SK-N-SH (cell line): ENCODE measurements around the gene ARHGEF40. TPM values are rescaled to one million over a fixed set of nuclear protein-coding genes. Genes with fewer than 3 reads are reported as not detected.
A peak's percentile ranks its signal among the peaks of the same experiment; 100 is the strongest.

Experiments used
- CTCF ChIA-PET: fragments of 300-600, 350-600 bp; formaldehyde crosslinking; extraction: SDS; loops from one replicate; lab custom pipeline; 2021; lab: Yijun Ruan, JAX
- POLR2A ChIA-PET: fragments of 350-600 bp; sonication (Branson Sonifier 250); formaldehyde crosslinking; extraction: SDS; loops from one replicate; lab custom pipeline; 2020; ENCODE audit warnings: antibody characterized with exemption, inconsistent platforms; lab: Yijun Ruan, JAX
- DNase-seq: peaks from one replicate; pipeline ENCODE4 v3.0.0; 2012
- H2AFZ ChIP-seq: fragments of 200-600 bp; sonication (generic); 2 replicates; pipeline ENCODE4 v1.8.1; 2016; ENCODE audit warnings: antibody characterized with exemption, mild to moderate bottlenecking, low read depth
- H3F3A ChIP-seq: fragments of 200-600 bp; sonication (generic); replicated peaks from 2 replicates; pipeline ENCODE3; 2016; ENCODE audit warnings: antibody characterized with exemption, mild to moderate bottlenecking; ENCODE audit not compliant: insufficient read depth
- H3K27ac ChIP-seq, 2 experiments: fragments of 200-500 bp in 1 of 2; fragments of 200-600 bp in 1 of 2; sonication (Bioruptor generic) in 1 of 2; sonication (generic), shearing (Covaris generic) in 1 of 2; 2 replicates each; pipeline versions ENCODE4 v1.5.1 to v1.6.1; 2014 to 2016; ENCODE audit warnings: low read depth in 2 of 2, inconsistent platforms in 1 of 2, low read length in 1 of 2, mild to moderate bottlenecking in 1 of 2, mixed read lengths in 1 of 2
- H3K27me3 ChIP-seq: fragments of 200-600 bp; sonication (generic), shearing (Covaris generic); 2 replicates; pipeline ENCODE4 v1.6.1; 2016; ENCODE audit warnings: mixed run types; ENCODE audit not compliant: insufficient read depth
- H3K36me3 ChIP-seq, 2 experiments: fragments of 200-500 bp in 1 of 2; fragments of 200-600 bp in 1 of 2; sonication (Bioruptor generic) in 1 of 2; sonication (generic) in 1 of 2; replicated peaks in 1 of 2; 2 replicates each; pipeline versions ENCODE3 to v1.5.1; 2014 to 2016; ENCODE audit warnings: low read length in 1 of 2, mild to moderate bottlenecking in 1 of 2; ENCODE audit not compliant: insufficient read depth in 2 of 2, control insufficient read depth in 1 of 2
- H3K4me1 ChIP-seq, 2 experiments: fragments of 200-500 bp in 1 of 2; fragments of 200-600 bp in 1 of 2; sonication (Bioruptor generic) in 1 of 2; sonication (generic), shearing (Covaris generic) in 1 of 2; 2 replicates each; pipeline versions ENCODE4 v1.5.1 to v1.6.1; 2014 to 2016; ENCODE audit warnings: low read depth in 1 of 2, low read length in 1 of 2, mixed run types in 1 of 2; ENCODE audit not compliant: insufficient read depth in 2 of 2, control insufficient read depth in 1 of 2
- H3K4me2 ChIP-seq: fragments of 200-600 bp; sonication (generic), shearing (Covaris generic); 2 replicates; pipeline ENCODE4 v1.6.1; 2017; ENCODE audit warnings: mixed run types
- H3K4me3 ChIP-seq, 2 experiments: fragments of 200-500 bp in 1 of 2; fragments of 200-600 bp in 1 of 2; sonication (Bioruptor generic) in 1 of 2; sonication (generic), shearing (Covaris generic) in 1 of 2; 2 replicates each; pipeline versions ENCODE4 v1.5.1 to v1.8.1; 2014 to 2016; ENCODE audit warnings: low read depth in 2 of 2, inconsistent platforms in 1 of 2, low read length in 1 of 2, mild to moderate bottlenecking in 1 of 2, mixed read lengths in 1 of 2, moderate library complexity in 1 of 2
- H3K79me2 ChIP-seq: fragments of 200-600 bp; sonication (generic); 2 replicates; pipeline ENCODE4 v1.8.1; 2017; ENCODE audit warnings: mild to moderate bottlenecking; ENCODE audit not compliant: insufficient read depth
- H3K9ac ChIP-seq: fragments of 200-600 bp; sonication (generic); 2 replicates; pipeline ENCODE4 v1.6.1; 2017; ENCODE audit warnings: mixed run types
- H3K9me2 ChIP-seq: fragments of 200-600 bp; sonication (generic); 2 replicates; pipeline ENCODE4 v1.6.1; 2017; ENCODE audit warnings: mixed run types
- H3K9me3 ChIP-seq: fragments of 200-600 bp; sonication (generic); 2 replicates; pipeline ENCODE4 v1.6.1; 2017; ENCODE audit warnings: mixed run types, mild to moderate bottlenecking, moderate library complexity
- H4K20me1 ChIP-seq: fragments of 200-600 bp; sonication (generic); 2 replicates; pipeline ENCODE4 v1.6.1; 2017; ENCODE audit warnings: mild to moderate bottlenecking, mixed run types; ENCODE audit not compliant: insufficient read depth
- CHD2 ChIP-seq: fragments of 150-350 bp; IDR thresholded peaks from 2 replicates; pipeline ENCODE4 v1.6.1; 2018; ENCODE audit warnings: low read length; ENCODE audit not compliant: partially characterized antibody
- ELF1 ChIP-seq: IDR thresholded peaks from 2 replicates; pipeline ENCODE4 v1.4.0; 2012
- EZH2phosphoT487 ChIP-seq: fragments of 200-600 bp; sonication (generic); IDR thresholded peaks from 2 replicates; pipeline ENCODE4 v1.6.1; 2017; ENCODE audit warnings: low read depth, mixed run types, mild to moderate bottlenecking, antibody characterized with exemption, moderate library complexity, borderline replicate concordance
- FOXJ3 ChIP-seq: sonication (generic); formaldehyde crosslinking; IDR thresholded peaks from 2 replicates; pipeline ENCODE4 v1.5.1; 2020; ENCODE audit warnings: mild to moderate bottlenecking, missing genetic modification reagents
- FOXM1 ChIP-seq: IDR thresholded peaks from 2 replicates; pipeline ENCODE4 v1.4.0; 2012; ENCODE audit warnings: low read depth, mild to moderate bottlenecking
- GABPA ChIP-seq: IDR thresholded peaks from 2 replicates; pipeline ENCODE4 v1.4.0; 2012; ENCODE audit warnings: low read depth, mild to moderate bottlenecking
- JUND ChIP-seq: IDR thresholded peaks from 2 replicates; pipeline ENCODE4 v1.4.0; 2012
- MEF2A ChIP-seq: IDR thresholded peaks from 2 replicates; pipeline ENCODE4 v1.4.0; 2012; ENCODE audit warnings: low read depth, borderline replicate concordance
- NFIC ChIP-seq: IDR thresholded peaks from 2 replicates; pipeline ENCODE4 v1.4.0; 2012; ENCODE audit warnings: borderline replicate concordance
- NRF1 ChIP-seq: IDR thresholded peaks from 2 replicates; pipeline ENCODE4 v1.6.1; 2012; ENCODE audit warnings: low read depth, mild to moderate bottlenecking, low read length
- RAD21 ChIP-seq: IDR thresholded peaks from 2 replicates; pipeline ENCODE4 v1.6.1; 2012; ENCODE audit warnings: mild to moderate bottlenecking, low read length
- RFX5 ChIP-seq: IDR thresholded peaks from 2 replicates; pipeline ENCODE4 v1.6.1; 2012; ENCODE audit warnings: mild to moderate bottlenecking, improper control_type of control experiment, low read length
- RXRA ChIP-seq: IDR thresholded peaks from 2 replicates; pipeline ENCODE4 v1.4.0; 2012; ENCODE audit warnings: low read depth, mild to moderate bottlenecking, borderline replicate concordance
- TAF1 ChIP-seq: IDR thresholded peaks from 2 replicates; pipeline ENCODE4 v1.6.1; 2012; ENCODE audit warnings: low read depth, mild to moderate bottlenecking, low read length, moderate library complexity, borderline replicate concordance
- TCF12 ChIP-seq: IDR thresholded peaks from 2 replicates; pipeline ENCODE4 v1.4.0; 2012
- YY1 ChIP-seq: IDR thresholded peaks from 2 replicates; pipeline ENCODE4 v1.4.0; 2012; ENCODE audit warnings: low read depth, mild to moderate bottlenecking
- WGBS: methylation state at CpG from one replicate; pipeline ENCODE4 v1.1.6; 2017; ENCODE audit warnings: low lambda C conversion rate; 5-methylcytosine and 5-hydroxymethylcytosine counted together
- polyA plus RNA-seq, 3 experiments: library from polyadenylated mRNA; depleted of rRNA; stranded (reverse); fragments of >200 nt; gene quantifications; 2 replicates each; pipeline ENCODE4 v1.2.3, GENCODE V29; 2012
- TF ChIP-seq, protein P1 (sequence below): IDR thresholded peaks from 2 replicates; pipeline ENCODE4; 2012
- TF ChIP-seq, protein P2 (sequence below): fragments of 150-350 bp; IDR thresholded peaks from 2 replicates; pipeline ENCODE4 v1.6.1; 2017; ENCODE audit warnings: antibody characterized with exemption, low read length, low read depth, borderline replicate concordance
- TF ChIP-seq, protein P3 (sequence below): IDR thresholded peaks from 2 replicates; pipeline ENCODE4 v1.4.0; 2012; ENCODE audit warnings: low read depth, borderline replicate concordance

The ARHGEF40 gene
- polyA plus RNA-seq, 1 of the 3 experiments (the other 2 are of a cell fraction): 58.8 TPM

DNA sequence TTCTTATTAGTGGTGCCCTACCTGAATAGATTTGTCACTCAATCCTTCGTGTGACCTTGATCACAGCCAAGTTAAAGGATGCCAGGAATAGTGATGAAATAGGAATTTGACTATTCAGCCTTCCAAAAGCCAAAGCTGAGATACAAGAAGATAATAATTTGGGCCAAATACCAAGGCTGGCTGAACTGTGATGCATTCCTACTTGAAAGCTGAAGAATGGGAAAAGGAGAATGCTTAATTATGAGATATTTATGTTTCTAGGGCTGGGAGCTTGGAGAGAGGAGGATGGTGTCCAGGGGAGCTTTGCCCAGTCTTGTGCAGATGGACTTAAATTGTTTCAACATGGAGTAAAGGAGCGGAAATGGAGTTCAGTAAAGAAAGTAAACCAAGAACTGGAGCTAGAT lies 22.7 kb upstream of the ARHGEF40 start:
- no peaks in the 10 kb centered on the region for H3K27me3 ChIP-seq
- no peak for DNase-seq
- 55% methylated on average over 2 of the region's 2 CpGs for WGBS
- H2AFZ ChIP-seq: no peak overlapping the region
- no peaks in the 10 kb centered on the region for H3K9me2 ChIP-seq
- no peaks in the 10 kb centered on the region for H3K79me2 ChIP-seq
- H3K9me3 ChIP-seq: no peaks in the 10 kb centered on the region
- H3K36me3 ChIP-seq: no peaks in the 10 kb centered on the region
- H3K4me2 ChIP-seq: no peak overlapping the region
- no peaks in the 10 kb centered on the region for H4K20me1 ChIP-seq
- peaks cover 9% of the 10 kb centered on the region for H3F3A ChIP-seq
- POLR2A ChIA-PET: interaction anchor here (0.6 kb wide), 1 partner anchor 1806 kb away, joined by 3 read pairs; no protein-coding TSS in a partner anchor
- TF ChIP-seq MEF2A: no peak
- TF ChIP-seq, protein P1, sequence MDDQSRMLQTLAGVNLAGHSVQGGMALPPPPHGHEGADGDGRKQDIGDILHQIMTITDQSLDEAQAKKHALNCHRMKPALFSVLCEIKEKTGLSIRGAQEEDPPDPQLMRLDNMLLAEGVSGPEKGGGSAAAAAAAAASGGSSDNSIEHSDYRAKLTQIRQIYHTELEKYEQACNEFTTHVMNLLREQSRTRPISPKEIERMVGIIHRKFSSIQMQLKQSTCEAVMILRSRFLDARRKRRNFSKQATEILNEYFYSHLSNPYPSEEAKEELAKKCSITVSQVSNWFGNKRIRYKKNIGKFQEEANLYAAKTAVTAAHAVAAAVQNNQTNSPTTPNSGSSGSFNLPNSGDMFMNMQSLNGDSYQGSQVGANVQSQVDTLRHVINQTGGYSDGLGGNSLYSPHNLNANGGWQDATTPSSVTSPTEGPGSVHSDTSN: 0 out of 2 replicates have a peak, but pooled peaks have one; percentile 4
- no peak for TF ChIP-seq FOXJ3 (CRISPR knock-in tag)
- 0 out of 2 replicates have a peak, but pooled peaks have one; percentile 8 for TF ChIP-seq NFIC
- TF ChIP-seq, protein P2, sequence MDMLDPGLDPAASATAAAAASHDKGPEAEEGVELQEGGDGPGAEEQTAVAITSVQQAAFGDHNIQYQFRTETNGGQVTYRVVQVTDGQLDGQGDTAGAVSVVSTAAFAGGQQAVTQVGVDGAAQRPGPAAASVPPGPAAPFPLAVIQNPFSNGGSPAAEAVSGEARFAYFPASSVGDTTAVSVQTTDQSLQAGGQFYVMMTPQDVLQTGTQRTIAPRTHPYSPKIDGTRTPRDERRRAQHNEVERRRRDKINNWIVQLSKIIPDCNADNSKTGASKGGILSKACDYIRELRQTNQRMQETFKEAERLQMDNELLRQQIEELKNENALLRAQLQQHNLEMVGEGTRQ: no peak
- 0 out of 2 replicates have a peak, but pooled peaks have one; percentile 7 for TF ChIP-seq JUND
- TF ChIP-seq, protein P3, sequence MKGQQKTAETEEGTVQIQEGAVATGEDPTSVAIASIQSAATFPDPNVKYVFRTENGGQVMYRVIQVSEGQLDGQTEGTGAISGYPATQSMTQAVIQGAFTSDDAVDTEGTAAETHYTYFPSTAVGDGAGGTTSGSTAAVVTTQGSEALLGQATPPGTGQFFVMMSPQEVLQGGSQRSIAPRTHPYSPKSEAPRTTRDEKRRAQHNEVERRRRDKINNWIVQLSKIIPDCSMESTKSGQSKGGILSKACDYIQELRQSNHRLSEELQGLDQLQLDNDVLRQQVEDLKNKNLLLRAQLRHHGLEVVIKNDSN: no peak
- no peak overlapping the region for H3K4me3 ChIP-seq
- CTCF ChIA-PET: interaction anchor here (0.8 to 3.0 kb wide), 7 partner anchors 7 to 76 kb away, joined by 3 to 16 read pairs (median 12); no protein-coding TSS in a partner anchor
- peaks cover 0 to 20% of the 10 kb centered on the region in 2 experiments; a peak in 2 of 4 replicates for H3K4me1 ChIP-seq
- H3K27ac ChIP-seq: peak overlapping the region in 1 of 2 experiments; percentile 43; a peak in 1 of 4 replicates
- no peak overlapping the region for H3K9ac ChIP-seq

DNA sequence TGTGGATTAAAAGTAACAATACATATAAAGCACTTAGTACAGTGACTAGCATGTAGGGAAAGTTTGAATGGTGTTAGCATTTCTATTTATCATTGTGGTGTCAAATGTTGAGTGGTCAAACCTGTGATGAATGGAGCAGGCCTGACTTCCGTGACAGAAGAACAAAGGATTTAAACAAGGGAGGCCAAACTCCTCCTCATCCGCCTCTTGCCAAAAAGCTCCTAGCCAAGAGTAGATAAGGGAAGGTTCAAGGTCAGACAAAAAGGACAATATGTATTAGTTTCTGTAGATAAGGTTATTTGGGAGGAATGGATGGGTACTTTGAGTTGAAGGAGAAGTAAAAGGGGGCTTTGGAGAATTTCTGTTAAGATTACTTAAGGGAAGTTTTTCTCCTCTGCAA lies 21.5 kb upstream of the ARHGEF40 start:
- TF ChIP-seq ELF1 (no peak), NRF1 (no peak), RFX5 (no peak), EZH2phosphoT487 (no peak), FOXJ3 (CRISPR knock-in tag) (no peak), FOXM1 (no peak), RXRA (no peak), JUND (no peak), GABPA (no peak), YY1 (no peak), TCF12 (no peak), MEF2A (no peak), TAF1 (no peak), CHD2 (no peak), RAD21 (no peak)
- TF ChIP-seq, protein P2: no peak
- TF ChIP-seq, protein P1: no peak
- TF ChIP-seq, protein P3: no peak
- 94% methylated on average over 2 of the region's 2 CpGs for WGBS
- no peaks in the 10 kb centered on the region for H3K27me3 ChIP-seq
- H3K36me3 ChIP-seq: no peaks in the 10 kb centered on the region
- no peaks in the 10 kb centered on the region for H3K79me2 ChIP-seq
- ChIA-PET POLR2A (no interaction called here), CTCF (interaction anchor here (1.6 to 3.0 kb wide), 4 partner anchors 8 to 44 kb away, joined by 7 to 14 read pairs (median 10); no protein-coding TSS in a partner anchor)
- H3K4me2 ChIP-seq: no peak overlapping the region
- peaks cover 0 to 9% of the 10 kb centered on the region in 2 experiments; a peak in 1 of 4 replicates for H3K4me1 ChIP-seq
- H3F3A ChIP-seq: peaks cover 9% of the 10 kb centered on the region
- no peak overlapping the region for H2AFZ ChIP-seq
- no peaks in the 10 kb centered on the region for H3K9me3 ChIP-seq
- H4K20me1 ChIP-seq: no peaks in the 10 kb centered on the region
- H3K9ac ChIP-seq: no peak overlapping the region
- no peaks in the 10 kb centered on the region for H3K9me2 ChIP-seq
- H3K27ac ChIP-seq: no peak overlapping the region
- no peak overlapping the region for H3K4me3 ChIP-seq
- no peak for DNase-seq
